Activated naive CD4-positive, alpha-beta T cell (primary cell): ENCODE data around the gene IFIH1.

Experiments used
- DNase-seq, 4 experiments: peaks; one replicate each; lab custom pipeline; 2025; lab: John Stamatoyannopoulos, UW

IFIH1 gene

DNA sequence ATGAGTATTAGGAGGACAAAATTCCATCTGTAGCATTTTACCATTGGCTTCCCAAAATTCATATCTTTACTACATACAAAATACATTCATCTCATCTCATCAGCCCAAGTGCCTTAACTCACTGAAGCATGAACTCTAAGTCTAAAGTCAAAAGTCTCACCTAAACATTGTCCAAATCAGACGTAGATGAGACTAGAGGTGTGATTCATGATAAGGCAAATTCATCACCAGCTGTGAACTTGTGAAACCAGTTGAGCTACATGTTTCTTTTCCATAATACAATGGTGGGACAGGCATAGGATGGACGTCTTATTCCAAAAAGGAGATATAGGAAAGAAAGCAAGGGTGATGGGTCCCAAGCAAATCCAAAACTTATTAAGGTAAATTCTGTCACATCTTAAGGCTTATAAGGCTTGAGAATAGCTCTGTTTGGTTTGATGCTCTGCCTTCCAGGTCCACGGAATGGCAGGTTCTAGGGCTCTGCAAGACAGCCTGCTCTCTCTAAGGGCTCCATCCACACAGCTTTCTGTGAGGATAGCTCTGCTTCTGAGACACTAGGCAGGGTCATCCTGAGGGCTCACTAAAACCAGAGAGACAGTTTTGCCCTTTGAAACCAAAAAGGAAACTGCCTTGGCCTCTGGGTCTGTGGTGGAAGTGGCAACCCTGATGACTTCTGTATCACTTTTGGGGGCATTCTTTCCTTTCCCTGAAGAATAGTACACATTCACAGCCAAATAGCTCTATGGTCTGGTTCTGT is 9.6 kb downstream of the IFIH1 start:
- DNase-seq: no peak

DNA sequence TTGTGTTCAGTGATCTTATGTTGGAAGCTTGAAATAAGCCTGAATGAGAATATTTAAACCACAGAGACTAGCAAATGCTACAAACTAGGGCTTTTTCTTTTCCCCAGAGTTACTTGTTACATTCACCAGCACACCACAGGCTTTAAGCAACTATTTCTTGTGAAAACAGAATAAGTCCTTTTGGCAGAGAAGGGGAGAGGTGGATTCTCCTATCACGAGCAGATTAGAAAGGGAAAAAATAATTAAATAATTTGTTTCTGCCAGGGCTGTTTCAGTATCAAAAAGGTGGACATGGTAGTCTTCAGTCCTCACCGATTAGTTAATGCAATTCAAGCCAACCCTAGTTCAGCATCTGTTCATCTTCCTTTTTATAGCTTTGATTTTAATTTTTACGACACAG is 12.6 kb downstream of the IFIH1 start:
- DNase-seq: no peak

DNA sequence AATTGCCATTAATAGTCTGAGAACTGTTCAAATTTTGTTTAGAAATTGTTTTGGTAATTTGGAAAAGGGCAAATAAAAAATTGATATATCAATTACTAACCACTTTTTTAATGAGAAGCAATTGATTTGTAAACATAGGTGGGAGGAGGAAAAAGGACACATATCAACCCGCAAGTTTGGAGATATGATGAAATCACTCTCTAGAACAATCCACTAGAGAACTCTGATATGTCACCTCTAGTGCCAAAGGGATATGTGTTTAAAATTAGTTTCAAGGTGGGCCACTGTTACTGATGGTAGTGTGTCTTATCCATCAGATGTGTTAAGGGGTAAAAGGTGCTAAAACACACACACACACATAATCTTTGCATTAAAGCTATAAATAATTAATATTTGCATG is 16.6 kb downstream of the IFIH1 start:
- DNase-seq: no peak

DNA sequence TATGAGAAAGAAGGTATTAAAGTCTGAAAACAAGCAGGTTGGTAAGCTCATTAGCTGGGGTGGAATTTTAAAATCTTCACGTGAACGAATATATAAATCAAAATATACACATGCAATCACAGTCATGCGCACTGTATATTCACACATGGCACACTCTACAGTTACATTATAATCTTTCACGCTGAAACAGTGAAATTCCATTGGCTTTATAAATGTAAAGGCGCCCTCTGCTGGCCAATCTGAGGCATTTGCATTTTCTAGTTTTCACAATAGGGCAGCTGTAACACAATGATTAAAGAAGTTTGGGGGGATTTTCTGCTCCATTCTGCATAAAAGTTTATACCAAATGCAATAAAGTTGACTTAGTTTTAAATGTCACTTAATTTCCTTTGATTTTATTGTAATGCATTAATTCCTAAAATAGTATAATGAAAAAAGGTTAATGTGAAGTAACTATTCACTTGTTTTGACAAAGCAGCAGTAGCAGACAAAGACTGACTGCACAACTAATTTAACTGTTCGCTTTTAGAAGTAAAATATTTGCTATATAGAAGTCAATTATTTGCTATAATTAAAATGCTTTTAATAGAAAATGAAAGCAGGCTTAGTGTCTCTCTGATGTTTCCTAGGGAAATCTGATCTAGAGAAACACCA is 17.2 kb downstream of the IFIH1 start:
- DNase-seq: peak in 2 of 4 experiments; percentile 26 to 48

DNA sequence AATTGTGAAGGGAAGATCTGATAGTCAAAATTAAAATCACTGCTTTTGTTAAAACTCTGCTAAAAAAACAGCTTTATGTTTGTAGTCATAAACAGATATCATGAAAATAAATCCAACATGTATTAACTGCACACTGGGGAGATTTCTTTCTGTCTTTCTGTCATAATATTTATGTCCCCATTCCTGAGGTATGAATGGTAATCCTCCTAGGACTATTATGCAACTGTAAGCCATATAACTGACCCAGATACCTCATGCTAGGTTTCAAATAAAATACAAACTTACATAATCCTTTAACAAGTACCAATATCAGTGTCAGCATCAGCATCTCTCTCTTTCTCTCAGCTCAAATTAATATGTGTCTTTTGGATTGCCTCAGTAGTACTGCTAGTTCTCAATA is 18.2 kb downstream of the IFIH1 start:
- DNase-seq: no peak

DNA sequence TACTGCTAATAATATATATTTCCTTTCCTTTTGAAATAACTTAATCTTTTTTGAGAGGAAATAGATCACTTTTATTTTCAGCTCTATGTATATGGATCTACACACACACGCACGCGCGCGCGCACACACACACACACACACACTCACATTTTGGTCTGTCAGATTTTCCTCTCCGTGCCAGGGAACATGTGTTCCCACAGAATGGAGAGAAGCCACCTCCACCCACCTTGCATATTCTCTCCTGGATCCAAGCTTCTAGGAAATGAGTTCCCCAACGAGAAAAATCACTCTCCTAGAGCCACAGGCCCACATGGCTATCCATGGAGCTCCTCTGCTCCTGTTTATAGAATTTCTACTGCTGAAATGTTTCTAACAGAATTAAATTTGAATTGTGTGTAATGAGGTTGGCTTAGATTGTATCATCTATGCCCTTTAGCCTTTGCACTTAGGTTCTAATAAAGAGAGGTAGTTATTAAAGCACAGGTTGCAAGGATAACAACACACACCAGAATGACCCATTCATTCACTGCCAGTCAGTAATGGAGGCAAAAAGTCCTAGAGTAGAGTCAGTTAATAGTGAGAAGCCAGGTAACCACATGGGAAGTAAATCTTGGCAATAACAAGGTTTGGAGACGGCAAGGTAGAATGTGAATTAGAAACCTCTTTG is 19.7 kb downstream of the IFIH1 start:
- no peak for DNase-seq

DNA sequence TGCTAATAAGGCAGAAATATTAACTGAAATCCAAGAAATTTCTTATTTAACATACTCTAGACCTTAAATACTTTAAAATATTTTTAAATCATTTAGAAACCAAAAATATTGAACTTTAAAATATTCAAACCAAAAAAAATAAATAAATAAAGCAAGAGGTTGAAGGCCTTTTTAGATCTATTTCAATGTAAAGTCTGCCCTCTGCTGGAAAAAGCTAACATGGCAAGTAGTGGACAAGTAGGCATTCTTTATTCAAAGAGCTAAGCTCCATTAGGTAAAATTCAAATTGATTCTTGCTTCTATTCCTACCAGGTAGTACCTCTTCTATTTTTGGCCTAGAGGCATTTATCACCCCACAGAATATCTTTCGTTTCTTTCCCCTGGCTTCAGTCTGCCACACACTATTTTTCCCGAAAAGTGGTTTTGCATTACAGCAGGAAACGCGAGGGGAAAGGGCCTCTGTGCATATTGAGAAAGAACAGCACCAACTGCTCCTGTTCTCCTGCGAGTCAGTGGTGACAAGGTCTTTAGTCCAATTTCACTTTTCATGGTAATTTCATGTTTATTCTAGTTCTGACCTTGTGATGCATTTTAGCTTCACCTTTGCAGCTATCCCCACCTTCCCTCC is 20.4 kb downstream of the IFIH1 start:
- peak in 1 of 4 experiments; percentile 2 for DNase-seq

DNA sequence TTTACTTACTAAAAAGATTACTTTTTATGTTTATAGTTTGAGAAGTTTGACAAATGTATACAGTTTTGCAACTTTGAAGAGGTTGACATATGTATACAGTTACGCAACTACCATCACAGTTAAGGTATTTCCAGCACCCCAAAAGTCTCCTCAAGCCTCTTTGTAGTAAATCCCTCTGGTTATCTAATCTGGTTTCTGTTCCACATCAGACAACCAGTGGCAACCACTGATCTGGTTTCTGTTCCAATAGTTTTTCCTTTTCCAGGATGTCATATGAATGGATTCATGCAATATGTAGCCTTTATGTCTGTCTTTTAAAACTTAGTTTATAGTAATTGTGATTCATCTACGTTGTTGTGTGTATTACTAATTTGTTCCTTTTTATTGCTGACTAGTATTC is 23.5 kb downstream of the IFIH1 start:
- DNase-seq: no peak

DNA sequence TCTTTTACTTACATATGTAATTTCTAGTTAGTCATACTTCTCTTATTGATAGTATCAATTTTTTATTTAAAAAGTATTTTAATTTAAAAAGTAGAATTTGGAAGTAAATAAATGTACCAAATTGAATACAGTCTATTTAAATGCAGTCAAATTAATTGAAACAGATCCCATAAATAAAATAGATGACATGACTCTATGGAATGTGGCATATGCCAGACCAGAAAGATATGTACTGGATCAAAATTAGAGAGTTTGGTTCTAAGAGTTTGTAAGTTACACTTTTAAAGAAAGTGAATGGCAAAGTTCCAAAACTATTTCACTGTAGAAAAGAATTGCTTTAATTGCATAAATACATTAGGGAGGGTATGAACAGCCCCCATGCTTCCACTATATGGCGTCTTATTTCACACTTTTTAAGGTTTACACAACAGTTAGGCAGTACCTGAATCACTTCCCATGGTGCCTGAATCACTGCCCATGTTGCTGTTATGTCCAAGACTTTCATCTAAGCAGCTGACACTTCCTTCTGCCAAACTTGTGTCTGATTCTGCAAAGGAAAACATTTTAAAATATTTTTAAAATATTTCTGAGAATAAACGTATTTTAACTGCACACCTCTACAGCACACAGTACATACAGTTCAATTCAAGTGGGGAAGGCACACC is 25.2 kb downstream of the IFIH1 start:
- no peak for DNase-seq

DNA sequence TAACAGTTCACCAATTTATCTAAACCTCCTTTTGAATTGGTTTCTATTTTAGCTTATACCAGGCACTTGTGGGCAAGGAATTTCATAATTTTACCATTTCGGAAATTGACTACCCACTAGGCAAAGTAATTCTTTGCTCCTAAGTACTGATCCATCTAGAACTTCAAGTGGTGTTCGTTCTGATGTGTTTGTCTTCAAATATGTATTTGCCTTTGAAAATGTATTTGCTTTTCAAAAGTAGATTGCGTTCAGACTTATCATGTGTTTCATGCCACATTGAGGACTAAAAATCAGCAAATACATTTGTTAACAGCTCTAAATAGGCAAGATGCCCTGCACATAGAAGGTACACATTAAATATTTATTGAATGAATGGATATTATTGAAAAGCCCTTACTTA is 26.7 kb downstream of the IFIH1 start:
- no peak for DNase-seq

DNA sequence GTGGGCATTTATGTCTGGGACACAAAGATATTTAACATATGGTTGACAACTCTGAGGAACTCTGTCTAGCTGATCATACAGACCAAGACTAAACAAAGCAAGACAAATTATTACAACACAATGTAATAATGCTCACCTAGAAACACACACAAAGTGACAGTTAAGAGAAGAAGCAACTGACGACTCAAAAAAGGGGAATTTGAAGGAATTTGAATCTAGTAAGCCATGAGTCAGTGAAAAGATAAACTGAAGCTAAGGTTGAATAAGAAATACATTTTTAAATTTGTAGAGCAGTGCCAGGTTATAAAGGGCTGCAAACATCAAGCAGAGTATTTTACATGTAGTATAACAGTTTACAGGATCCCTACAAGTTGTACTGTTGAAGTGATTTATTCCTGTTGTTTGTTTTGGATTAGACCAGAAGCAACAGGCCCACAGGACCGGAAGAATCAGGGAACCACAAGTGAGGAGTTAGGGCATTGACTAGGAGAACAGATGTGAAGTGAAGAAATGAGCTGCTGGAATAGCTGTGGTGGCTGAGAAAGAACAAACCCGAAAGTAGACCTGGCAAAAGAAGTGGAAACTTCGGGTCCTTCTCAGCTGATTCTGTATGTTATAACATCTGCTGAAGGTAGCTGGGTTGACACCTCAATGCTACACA is 35.6 kb downstream of the IFIH1 start:
- DNase-seq: no peak

DNA sequence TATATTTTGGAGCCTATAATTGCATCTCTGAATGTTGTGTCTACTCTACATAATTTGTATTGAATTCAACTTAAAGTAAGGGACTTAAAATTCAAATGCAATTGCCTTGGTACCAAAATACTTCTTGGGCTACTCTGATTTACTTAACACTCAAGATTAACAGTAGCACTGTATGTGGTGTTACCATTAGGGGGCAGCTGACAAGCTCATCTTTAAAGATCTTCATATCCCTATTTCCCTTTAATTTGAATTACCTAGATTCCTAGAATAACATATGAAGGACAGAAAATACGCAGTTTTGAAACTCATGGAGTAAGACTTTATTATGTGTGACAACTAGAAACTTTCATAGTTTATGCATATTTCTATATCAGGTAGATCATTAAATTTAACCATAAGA is 37.8 kb downstream of the IFIH1 start:
- no peak for DNase-seq

DNA sequence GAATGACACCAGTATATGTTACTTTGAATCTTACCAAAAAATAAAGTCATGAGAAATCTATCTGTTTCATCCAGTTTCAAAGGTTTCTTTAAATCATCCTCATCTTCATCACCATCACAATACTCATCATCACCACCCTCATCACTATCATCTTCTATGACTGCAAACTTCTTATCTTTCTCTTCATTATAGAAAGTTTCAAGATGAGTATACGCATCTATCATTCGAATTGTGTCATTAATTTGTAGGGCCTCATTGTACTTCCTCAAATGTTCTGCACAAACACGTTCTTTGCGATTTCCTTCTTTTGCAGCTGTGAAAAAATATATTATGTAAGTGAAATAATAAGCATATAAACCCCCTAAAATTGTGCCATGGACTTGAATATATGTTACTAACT is 41.1 kb downstream of the IFIH1 start:
- DNase-seq: no peak

DNA sequence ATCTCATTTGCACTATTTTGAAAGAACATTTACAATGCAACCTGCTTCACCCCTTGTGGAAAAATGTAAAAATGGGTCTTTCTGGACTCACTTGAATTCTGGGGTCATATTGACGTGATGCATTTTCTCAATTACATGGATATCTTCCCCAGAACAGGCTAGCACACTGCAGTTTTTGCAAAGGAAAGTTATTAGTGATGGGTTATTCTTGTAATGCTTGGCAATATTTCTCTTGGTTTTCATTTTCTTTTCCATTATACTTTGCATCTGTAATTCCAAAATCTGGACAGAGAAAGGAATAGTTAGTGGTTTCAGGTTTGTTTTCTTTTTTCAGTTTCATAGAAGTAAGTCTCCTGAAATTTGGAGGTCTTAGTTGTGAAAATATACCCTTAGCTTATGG is 50.5 kb downstream of the IFIH1 start:
- no peak for DNase-seq

DNA sequence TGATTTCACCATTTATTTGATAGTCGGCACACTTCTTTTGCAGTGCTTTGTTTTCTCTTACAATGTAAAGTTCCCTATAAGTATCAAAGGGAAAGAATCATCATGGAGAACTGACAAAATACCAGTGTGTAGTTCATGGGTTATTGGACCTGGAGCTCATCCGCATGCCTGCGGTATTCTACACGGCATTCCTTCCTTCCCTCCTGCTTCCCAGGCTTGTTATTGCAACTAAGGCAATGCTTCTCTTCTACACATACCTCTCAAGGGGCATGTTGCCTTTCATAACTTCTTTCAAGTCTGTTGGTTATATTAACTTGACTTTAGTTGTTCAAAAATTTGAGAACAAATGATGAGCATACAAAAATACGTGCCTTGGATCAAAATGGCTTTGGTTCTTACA is 51.0 kb downstream of the IFIH1 start:
- no peak for DNase-seq

DNA sequence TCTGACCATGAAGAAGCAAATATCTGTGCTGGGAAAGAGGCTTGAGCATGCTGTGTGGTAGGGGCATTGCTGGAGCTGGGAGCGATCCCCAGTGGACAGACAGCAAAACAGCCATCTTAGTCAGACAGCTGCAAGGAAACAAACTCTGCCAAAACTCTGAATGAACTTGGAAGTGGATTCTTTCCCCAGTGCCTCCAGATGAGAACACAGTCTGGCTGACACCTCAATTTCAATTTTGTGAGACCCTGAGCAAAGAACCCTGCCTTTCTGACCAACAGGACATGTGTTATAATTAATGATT is 52.1 kb downstream of the IFIH1 start:
- no peak for DNase-seq

DNA sequence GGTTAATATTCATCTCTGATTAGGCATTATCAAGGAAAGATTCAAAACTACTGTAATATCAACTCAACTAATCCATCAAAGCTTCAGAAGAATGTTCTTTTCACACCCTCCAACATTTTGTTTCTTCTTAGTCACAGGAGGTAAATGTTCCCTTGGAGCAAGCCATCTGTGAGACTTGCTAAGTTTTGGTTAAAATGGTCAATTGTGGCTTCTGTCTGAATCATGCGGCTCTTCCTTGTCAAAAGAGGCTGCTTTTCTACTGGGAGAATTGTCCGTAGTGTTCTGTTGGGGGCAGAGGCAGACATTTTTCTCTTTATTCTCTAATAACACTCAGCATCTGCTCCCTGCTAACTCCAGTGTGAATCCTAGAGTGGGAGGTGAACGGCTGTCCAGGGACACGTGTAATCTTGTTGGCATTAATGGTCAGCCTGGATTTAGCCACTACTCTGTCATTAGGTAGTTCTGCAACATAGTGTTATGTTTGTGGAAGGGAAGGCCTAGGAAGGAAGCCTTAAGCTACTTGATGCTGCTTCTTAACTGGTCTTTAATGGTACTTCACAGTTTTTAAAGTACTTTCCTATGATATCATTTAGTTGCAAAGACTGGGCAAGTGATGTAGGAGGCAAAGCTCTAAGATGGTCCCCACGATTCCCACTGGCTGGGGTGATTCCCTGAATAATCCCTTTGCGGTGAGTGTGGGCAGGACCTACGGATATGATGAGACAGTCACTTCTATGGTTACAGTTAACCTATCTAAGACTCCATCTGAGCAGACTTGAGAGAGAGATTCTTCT is 52.6 kb downstream of the IFIH1 start:
- DNase-seq: no peak

DNA sequence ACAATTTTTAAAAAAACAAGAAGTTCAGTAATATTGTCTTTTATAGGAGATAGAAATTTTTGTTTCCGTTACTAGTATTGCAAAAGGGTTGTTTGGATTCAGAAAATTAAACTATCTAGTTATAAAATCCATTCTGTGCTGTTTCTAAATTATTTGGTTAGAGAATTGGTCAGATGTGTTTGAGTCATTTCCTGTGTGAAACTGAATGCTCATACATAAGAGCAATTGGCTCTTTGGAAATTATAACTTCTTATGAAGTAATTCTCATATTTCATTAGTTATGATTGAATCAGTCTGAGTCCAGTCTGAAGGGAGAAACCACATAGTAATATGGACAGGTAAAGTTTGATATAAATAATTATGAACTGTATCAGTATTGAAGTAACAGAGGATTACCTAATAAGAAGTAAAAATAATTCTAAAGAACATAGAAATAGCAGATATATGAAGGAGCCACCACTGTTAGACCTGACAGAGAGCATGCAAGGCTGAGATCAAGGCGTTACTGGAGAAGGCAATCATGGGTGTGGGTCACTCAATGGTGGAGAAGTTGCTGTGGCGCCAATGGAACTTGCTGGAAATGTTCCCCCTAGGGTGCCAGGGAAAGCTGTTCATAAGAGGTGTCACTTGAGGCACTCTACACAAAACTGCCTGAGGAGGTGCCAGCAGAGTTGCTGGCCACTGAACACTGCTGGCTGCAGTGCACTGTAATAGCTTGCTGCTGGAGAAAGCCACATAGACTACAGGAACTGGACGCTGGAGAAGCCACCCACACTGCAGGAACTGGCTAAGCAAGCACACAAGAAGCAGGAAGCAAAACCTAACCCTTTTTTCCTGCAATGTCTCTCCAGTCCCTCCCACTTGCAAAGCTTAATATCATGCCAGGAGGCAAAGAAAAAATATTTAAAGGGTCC is 57.2 kb downstream of the IFIH1 start:
- DNase-seq: no peak

DNA sequence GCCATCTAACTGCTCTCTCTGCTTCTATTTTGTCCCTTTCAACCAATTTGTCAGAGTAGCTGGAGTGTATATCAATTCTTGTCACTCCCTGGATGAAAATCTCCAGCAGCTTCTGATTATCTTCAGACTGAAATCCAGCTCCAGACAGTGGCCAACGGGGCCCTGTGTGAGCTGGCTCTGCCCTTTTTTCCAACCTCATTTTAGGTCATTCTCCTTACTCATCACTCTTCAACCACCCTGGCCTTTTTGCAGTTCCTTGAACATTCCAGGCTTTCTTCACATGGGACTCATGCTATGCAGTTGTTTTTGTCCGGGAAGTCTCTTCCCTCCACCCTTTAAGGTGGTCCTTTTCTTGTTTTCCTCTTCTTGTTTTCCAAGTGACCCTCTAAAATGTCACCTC is 59.8 kb downstream of the IFIH1 start:
- no peak for DNase-seq

DNA sequence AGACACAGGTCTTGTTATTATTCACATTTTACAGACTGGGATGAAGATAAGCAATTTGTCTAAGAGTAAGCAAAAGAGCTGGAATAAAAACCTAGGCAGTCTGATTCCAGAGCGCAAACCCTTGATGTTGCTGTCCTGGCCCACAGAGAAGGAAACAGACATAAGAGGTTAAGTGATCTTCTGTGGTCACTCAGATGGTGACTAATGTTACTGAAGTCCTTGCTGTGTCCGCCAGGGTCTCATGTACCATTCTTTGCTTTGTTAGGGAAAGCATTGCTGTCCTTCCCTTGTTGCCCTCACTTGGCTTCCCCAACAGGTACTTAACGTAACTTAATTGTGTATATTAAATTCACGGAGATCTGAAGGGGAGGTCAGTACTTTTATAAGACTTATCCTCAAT is 60.3 kb downstream of the IFIH1 start:
- DNase-seq: no peak
